ENCODE data around the gene GPR61. TPM values are rescaled to one million over a fixed set of nuclear protein-coding genes. Genes with fewer than 3 reads are reported as not detected.

Gene GPR61
- total RNA-seq, 2 experiments from 2014 or later, result 0.22 TPM; not detected in 1

GRCh38 chr1:109527846-109528695 is 11.6 kb upstream of the GPR61 start:
- POLR2A ChIA-PET, result interaction anchor here (0.9 to 1.2 kb wide), 2 partner anchors 17 to 21 kb away, joined by 3 read pairs; no protein-coding TSS in a partner anchor
- no peak overlapping the region for H3K27ac Mint-ChIP-seq
- peaks cover 23% of the 10 kb centered on the region for H3K4me1 Mint-ChIP-seq (ENCODE audit: low read depth)
- ATAC-seq (no peak), DNase-seq (no peak)
- CTCF ChIA-PET, result interaction anchor here (2.3 to 21.7 kb wide), 2 partner anchors 18 to 28 kb away, joined by 7 to 1390 read pairs; partner anchors contain the start of genes AMIGO1, ATXN7L2 and CYB561D1
- TF ChIP-seq CTCF (IDR thresholded peaks at IDR 0.05), result no peak
- H3K27me3 Mint-ChIP-seq, result no peaks in the 10 kb centered on the region
- no peaks in the 10 kb centered on the region for H3K9me3 Mint-ChIP-seq
- H3K4me3 Mint-ChIP-seq, result no peak overlapping the region
- H3K36me3 Mint-ChIP-seq (ENCODE audit: low read depth), result no peaks in the 10 kb centered on the region
- intact Hi-C loops (cut with micrococcal nuclease), result no loop called here

DNA sequence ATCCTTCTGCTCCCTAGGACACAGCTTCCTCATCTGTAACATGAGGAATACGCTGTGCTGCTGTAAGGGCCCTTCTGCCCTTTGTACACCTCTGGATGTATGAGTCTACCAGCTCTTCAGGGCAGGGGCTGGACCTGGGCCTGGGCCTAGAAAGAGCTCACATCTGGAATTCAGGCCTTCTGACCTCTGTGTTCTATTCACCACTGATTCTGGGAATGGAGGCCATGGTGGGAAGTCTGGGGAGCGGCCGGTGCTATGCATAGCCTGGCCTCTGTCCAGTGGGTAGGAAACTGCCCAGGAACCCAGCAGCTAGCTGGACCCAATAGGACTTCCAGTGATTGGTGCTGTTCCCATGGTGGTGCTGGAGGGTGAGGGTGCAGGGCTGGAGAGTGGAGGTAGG is 11.0 kb upstream of the GPR61 start:
- H3K9me3 Mint-ChIP-seq, result no peaks in the 10 kb centered on the region
- H3K4me1 Mint-ChIP-seq (ENCODE audit: low read depth), result peaks cover 23% of the 10 kb centered on the region
- H3K27ac Mint-ChIP-seq, result no peak overlapping the region
- DNase-seq, result no peak
- H3K4me3 Mint-ChIP-seq, result no peak overlapping the region
- no peak for TF ChIP-seq CTCF (IDR thresholded peaks at IDR 0.05)
- POLR2A ChIA-PET, result interaction anchor here (0.9 to 1.2 kb wide), 2 partner anchors 16 to 22 kb away, joined by 3 read pairs; no protein-coding TSS in a partner anchor
- intact Hi-C loops (cut with micrococcal nuclease), result no loop called here
- no peaks in the 10 kb centered on the region for H3K36me3 Mint-ChIP-seq (ENCODE audit: low read depth)
- ATAC-seq, result no peak
- CTCF ChIA-PET, result interaction anchor here (1.6 to 21.7 kb wide), 3 partner anchors 17 to 456 kb away, joined by 5 to 1390 read pairs (median 7); partner anchors contain the start of genes AHCYL1, AMIGO1, ATXN7L2 and CYB561D1
- no peaks in the 10 kb centered on the region for H3K27me3 Mint-ChIP-seq

- no peak for TF ChIP-seq CTCF (IDR thresholded peaks at IDR 0.05)
- no peak overlapping the region for H3K27ac Mint-ChIP-seq
- DNase-seq, result no peak
- ChIA-PET CTCF (interaction anchor here (1.1 to 21.7 kb wide), 8 partner anchors 16 to 454 kb away, joined by 3 to 1390 read pairs (median 8); partner anchors contain the start of genes AHCYL1, AMIGO1, ATXN7L2 and CYB561D1), POLR2A (interaction anchor here (1.0 to 3.4 kb wide), 4 partner anchors 9 to 46 kb away, joined by 3 to 20 read pairs (median 4); partner anchors contain the start of gene ATXN7L2)
- H3K4me3 Mint-ChIP-seq, result no peak overlapping the region
- intact Hi-C loops (cut with micrococcal nuclease), result loop anchor here (5.0 to 10.0 kb wide), 3 partner anchors 105 to 268 kb away; partner anchors contain the start of gene PSMA5
- no peaks in the 10 kb centered on the region for H3K36me3 Mint-ChIP-seq (ENCODE audit: low read depth)
- ATAC-seq, result no peak
- H3K9me3 Mint-ChIP-seq, result no peaks in the 10 kb centered on the region
- peaks cover 23% of the 10 kb centered on the region for H3K4me1 Mint-ChIP-seq (ENCODE audit: low read depth)
- H3K27me3 Mint-ChIP-seq, result no peaks in the 10 kb centered on the region
Observed at GRCh38 chr1:109529881-109530456, 9.7 kb upstream of the GPR61 start.

GRCh38 chr1:109530457-109531087 is 9.1 kb upstream of the GPR61 start:
- POLR2A ChIA-PET, result interaction anchor here (1.0 to 3.4 kb wide), 6 partner anchors 8 to 46 kb away, joined by 3 to 24 read pairs (median 5); partner anchors contain the start of genes ATXN7L2 and CYB561D1
- H3K4me3 Mint-ChIP-seq, result no peak overlapping the region

More at GRCh38 chr1:109530457-109531087, 9.1 kb upstream of the GPR61 start:
- intact Hi-C loops (cut with micrococcal nuclease), result loop anchor here (5.0 to 10.0 kb wide), 3 partner anchors 106 to 268 kb away; partner anchors contain the start of gene PSMA5
- Mint-ChIP-seq H3K36me3 (ENCODE audit: low read depth) (no peaks in the 10 kb centered on the region), H3K27ac (peak overlapping the region; percentile 23), H3K4me1 (ENCODE audit: low read depth) (peaks cover 23% of the 10 kb centered on the region), H3K9me3 (no peaks in the 10 kb centered on the region), H3K27me3 (no peaks in the 10 kb centered on the region)
- ATAC-seq (no peak), DNase-seq (no peak)
- TF ChIP-seq CTCF (IDR thresholded peaks at IDR 0.05), result no peak
- CTCF ChIA-PET, result interaction anchor here (1.5 to 21.7 kb wide), 6 partner anchors 8 to 454 kb away, joined by 3 to 1390 read pairs (median 16); partner anchors contain the start of genes AHCYL1, AMIGO1, ATXN7L2 and CYB561D1

All from activated CD8-positive, alpha-beta T cell treated with anti-CD3 and anti-CD28 coated beads for 36 hours (primary cell).